SK-N-MC (cell line): ENCODE results near the gene RAB11FIP5.

Experiments
- EZH2 ChIP-seq: fragments of 200-600 bp; sonication (generic); IDR thresholded peaks from one replicate; pipeline ENCODE4 v1.6.1; 2017; ENCODE audit warnings: antibody characterized with exemption
- POLR2AphosphoS5 ChIP-seq: IDR thresholded peaks from 2 replicates; pipeline ENCODE4 v1.6.1; 2012; ENCODE audit warnings: mild to moderate bottlenecking, low read depth, low read length, borderline replicate concordance

DNA sequence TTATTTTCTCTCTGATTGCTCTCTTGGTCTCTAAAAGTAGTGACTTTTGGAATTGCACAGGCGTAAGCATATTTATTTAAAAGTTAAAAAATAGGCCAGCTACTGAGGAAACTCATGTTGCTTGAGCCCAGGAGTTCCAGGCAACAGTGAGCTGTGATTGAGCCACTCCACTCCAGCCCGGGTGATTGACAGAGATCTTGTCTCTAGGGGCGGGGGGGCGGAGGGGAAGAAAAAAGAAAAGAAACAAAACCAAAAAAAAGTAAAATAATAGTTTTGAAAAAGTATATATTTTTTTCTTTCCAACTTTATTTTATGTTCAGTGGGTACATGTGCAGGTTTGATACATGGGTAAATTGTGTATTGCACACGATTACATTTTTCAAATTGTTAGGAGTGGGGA, 18.0 kb upstream of the RAB11FIP5 start:
- no peak for TF ChIP-seq POLR2AphosphoS5
- TF ChIP-seq EZH2, result no peak
